Osteocyte (in vitro differentiated cells): ENCODE measurements around the gene BBX. TPM values are rescaled to one million over a fixed set of nuclear protein-coding genes. Genes with fewer than 3 reads are reported as not detected.
A peak's percentile ranks its signal among the peaks of the same experiment; 100 is the strongest.

ENCODE experiments used
- DNase-seq: peaks from one replicate; pipeline ENCODE4 v3.0.0; 2021; ENCODE audit warnings: mixed read lengths; ENCODE audit not compliant: unreplicated experiment; ENCODE audit errors: extremely low spot score
- H3K27ac Mint-ChIP-seq: one replicate; pipeline ENCODE4 v1.8.0; 2021; ENCODE audit warnings: mild to moderate bottlenecking, mixed read lengths; ENCODE audit not compliant: unreplicated experiment
- H3K27me3 Mint-ChIP-seq: one replicate; pipeline ENCODE4 v1.8.0; 2021; ENCODE audit warnings: mixed read lengths; ENCODE audit not compliant: unreplicated experiment
- H3K36me3 Mint-ChIP-seq: one replicate; pipeline ENCODE4 v1.8.0; 2021; ENCODE audit warnings: mixed read lengths; ENCODE audit not compliant: unreplicated experiment
- H3K4me1 Mint-ChIP-seq: one replicate; pipeline ENCODE4 v1.8.0; 2021; ENCODE audit warnings: mixed read lengths; ENCODE audit not compliant: unreplicated experiment
- H3K4me3 Mint-ChIP-seq: one replicate; pipeline ENCODE4 v1.8.0; 2021; ENCODE audit warnings: mild to moderate bottlenecking, moderate library complexity, mixed read lengths; ENCODE audit not compliant: unreplicated experiment
- H3K9me3 Mint-ChIP-seq: one replicate; pipeline ENCODE4 v1.8.0; 2021; ENCODE audit warnings: mixed read lengths; ENCODE audit not compliant: unreplicated experiment
- total RNA-seq: library from RNA; stranded (reverse); gene quantifications from 2 replicates; pipeline ENCODE4 v1.2.1, GENCODE V29; 2021
- TF ChIP-seq, protein P1 (sequence below): fragments of 200-600 bp; sonication (generic); IDR thresholded peaks from 2 replicates; pipeline ENCODE4 v1.5.0; 2021; ENCODE audit warnings: antibody characterized with exemption, mild to moderate bottlenecking, moderate library complexity

BBX gene
- total RNA-seq, 1 donor from 2014 or later, result 92.2 TPM

DNA sequence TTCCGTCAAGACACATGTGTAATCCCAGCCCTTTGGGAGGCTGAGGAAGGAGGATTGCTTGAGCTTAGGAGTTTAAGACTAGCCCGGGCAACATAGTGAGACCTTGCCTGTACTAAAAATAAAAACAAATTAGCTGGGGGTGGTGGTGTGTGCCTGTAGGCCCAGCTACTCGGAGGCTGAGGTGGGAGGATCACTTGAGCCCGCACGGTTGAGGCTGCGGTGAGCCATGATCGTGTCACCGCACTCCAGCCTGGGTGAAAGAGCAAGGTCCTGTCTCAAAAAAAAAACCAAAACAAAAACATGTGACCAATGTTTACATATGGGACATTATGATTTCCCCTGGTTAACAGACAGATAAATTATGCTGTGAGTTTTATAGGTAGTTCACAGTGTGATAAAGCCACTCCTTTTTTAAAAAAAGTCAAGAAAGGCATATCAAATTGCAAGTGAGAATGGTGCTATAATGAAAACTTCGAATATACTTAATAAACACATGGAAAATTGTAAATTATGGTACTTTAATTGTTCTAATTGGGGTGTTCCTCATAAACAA lies 9.2 kb downstream of the BBX start:
- H3K9me3 Mint-ChIP-seq, result no peaks in the 10 kb centered on the region
- TF ChIP-seq, protein P1, sequence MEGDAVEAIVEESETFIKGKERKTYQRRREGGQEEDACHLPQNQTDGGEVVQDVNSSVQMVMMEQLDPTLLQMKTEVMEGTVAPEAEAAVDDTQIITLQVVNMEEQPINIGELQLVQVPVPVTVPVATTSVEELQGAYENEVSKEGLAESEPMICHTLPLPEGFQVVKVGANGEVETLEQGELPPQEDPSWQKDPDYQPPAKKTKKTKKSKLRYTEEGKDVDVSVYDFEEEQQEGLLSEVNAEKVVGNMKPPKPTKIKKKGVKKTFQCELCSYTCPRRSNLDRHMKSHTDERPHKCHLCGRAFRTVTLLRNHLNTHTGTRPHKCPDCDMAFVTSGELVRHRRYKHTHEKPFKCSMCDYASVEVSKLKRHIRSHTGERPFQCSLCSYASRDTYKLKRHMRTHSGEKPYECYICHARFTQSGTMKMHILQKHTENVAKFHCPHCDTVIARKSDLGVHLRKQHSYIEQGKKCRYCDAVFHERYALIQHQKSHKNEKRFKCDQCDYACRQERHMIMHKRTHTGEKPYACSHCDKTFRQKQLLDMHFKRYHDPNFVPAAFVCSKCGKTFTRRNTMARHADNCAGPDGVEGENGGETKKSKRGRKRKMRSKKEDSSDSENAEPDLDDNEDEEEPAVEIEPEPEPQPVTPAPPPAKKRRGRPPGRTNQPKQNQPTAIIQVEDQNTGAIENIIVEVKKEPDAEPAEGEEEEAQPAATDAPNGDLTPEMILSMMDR, result no peak

GRCh38 chr3:107540857-107541256 lies 18.1 kb downstream of the BBX start:
- TF ChIP-seq, protein P1, result no peak
- peaks cover 11% of the 10 kb centered on the region for H3K36me3 Mint-ChIP-seq
- no peak overlapping the region for H3K27ac Mint-ChIP-seq
- DNase-seq, result no peak
- peaks cover 4% of the 10 kb centered on the region for H3K4me1 Mint-ChIP-seq
- H3K4me3 Mint-ChIP-seq, result no peak overlapping the region
- H3K9me3 Mint-ChIP-seq, result no peaks in the 10 kb centered on the region
- no peaks in the 10 kb centered on the region for H3K27me3 Mint-ChIP-seq

More for the DNA sequence above, 9.2 kb downstream of the BBX start:
- Mint-ChIP-seq H3K27ac (no peak overlapping the region), H3K27me3 (no peaks in the 10 kb centered on the region), H3K4me1 (peaks cover 4% of the 10 kb centered on the region), H3K36me3 (peaks cover 22% of the 10 kb centered on the region), H3K4me3 (no peak overlapping the region)
- no peak for DNase-seq

GRCh38 chr3:107542665-107543064 lies 19.9 kb downstream of the BBX start:
- DNase-seq, result no peak
- H3K27ac Mint-ChIP-seq, result no peak overlapping the region
- H3K36me3 Mint-ChIP-seq, result peaks cover 10% of the 10 kb centered on the region
- no peak overlapping the region for H3K4me3 Mint-ChIP-seq
- TF ChIP-seq, protein P1, result no peak
- no peaks in the 10 kb centered on the region for H3K9me3 Mint-ChIP-seq
- peaks cover 1% of the 10 kb centered on the region for H3K4me1 Mint-ChIP-seq
- H3K27me3 Mint-ChIP-seq, result no peaks in the 10 kb centered on the region

GRCh38 chr3:107543666-107544065 lies 20.9 kb downstream of the BBX start:
- H3K27me3 Mint-ChIP-seq, result no peaks in the 10 kb centered on the region
- DNase-seq, result no peak

DNA sequence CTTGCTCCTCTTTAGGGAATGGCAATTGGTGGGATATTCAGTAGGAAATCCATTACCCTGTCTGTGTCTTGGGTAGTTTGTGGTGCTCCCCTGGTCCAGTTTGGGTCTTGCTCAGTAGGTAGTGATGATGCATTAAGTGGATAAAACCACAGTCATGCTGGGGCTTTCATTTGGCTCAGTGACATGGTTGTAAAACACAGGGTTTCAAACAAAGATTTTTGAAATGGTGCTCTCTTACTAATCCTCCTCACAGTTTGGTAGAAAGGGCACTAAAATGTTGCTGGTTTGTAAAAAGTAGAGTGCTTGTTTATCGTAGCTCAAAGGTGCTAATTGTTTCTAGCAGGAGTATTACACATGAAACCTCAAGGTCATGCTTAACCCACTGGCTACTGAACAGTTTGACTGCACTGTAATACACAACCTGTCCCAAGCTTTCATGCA lies 22.9 kb downstream of the BBX start:
- H3K4me3 Mint-ChIP-seq, result no peak overlapping the region
- H3K27ac Mint-ChIP-seq, result no peak overlapping the region
- no peaks in the 10 kb centered on the region for H3K4me1 Mint-ChIP-seq
- peaks cover 8% of the 10 kb centered on the region for H3K9me3 Mint-ChIP-seq
- DNase-seq, result no peak
- H3K36me3 Mint-ChIP-seq, result peaks cover 12% of the 10 kb centered on the region
- TF ChIP-seq, protein P1, result no peak
- no peaks in the 10 kb centered on the region for H3K27me3 Mint-ChIP-seq

More at GRCh38 chr3:107543666-107544065, 20.9 kb downstream of the BBX start:
- Mint-ChIP-seq H3K4me1 (no peaks in the 10 kb centered on the region), H3K27ac (no peak overlapping the region), H3K4me3 (no peak overlapping the region), H3K9me3 (peaks cover 6% of the 10 kb centered on the region), H3K36me3 (peaks cover 10% of the 10 kb centered on the region)
- TF ChIP-seq, protein P1, result peak; percentile 33
